Renal cortical epithelial cell (primary cell): ENCODE measurements around the gene GRB10. TPM values are rescaled to one million over a fixed set of nuclear protein-coding genes. Genes with fewer than 3 reads are reported as not detected.

Experiments
- DNase-seq: peaks from one replicate; pipeline ENCODE4 v3.0.0-alpha.2; 2011; ENCODE audit warnings: low read depth
- total RNA-seq: library from RNA; depleted of rRNA; stranded (reverse); fragments of >200 nt; gene quantifications from 2 replicates; pipeline ENCODE4 v1.2.3, GENCODE V29; 2014

The GRB10 gene
- total RNA-seq, 1 donor from 2014 or later, result 73.8 TPM

GRCh38 chr7:50637725-50638643 lies 144.7 kb downstream of the GRB10 start:
- DNase-seq, result no peak

- no peak for DNase-seq
Observed at GRCh38 chr7:50634378-50634777, 148.3 kb downstream of the GRB10 start.

DNA sequence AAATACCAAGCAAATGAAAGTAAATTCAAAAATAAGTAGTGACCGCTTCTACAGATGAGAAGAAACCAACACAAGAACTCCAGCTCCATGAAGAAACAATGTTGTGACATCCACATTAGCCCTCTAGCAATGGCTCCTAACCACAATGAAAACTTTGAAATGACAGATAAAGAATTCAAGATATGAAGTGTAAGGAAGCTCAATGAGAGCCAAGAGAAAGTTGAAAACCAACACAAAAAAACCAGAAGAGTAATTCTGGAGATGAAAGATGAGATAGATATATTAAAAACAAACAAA lies 149.3 kb downstream of the GRB10 start:
- peak; percentile 15 for DNase-seq

- DNase-seq, result peak; percentile 57
Observed at GRCh38 chr7:50632561-50633413, 149.9 kb downstream of the GRB10 start.

DNA sequence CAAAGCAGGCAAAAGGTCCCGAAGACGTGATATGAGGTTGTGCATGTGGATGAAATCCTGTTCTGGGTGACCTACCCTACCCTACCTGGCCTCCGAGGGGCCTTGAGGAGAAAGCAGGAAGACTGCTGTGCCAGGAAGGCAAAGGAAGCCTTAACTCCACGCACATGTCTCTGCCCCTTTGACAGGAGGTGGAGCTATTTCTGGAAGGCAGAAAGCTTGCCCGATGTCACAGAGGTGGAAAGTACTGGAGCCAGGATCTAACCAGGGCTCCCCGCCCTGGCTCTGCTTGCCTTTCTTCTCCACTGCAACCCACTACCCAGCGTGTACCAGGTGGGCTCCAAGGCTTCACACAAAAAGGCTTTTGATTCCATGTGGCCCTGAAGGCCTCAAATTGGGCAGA lies 151.1 kb downstream of the GRB10 start:
- DNase-seq, result no peak

DNA sequence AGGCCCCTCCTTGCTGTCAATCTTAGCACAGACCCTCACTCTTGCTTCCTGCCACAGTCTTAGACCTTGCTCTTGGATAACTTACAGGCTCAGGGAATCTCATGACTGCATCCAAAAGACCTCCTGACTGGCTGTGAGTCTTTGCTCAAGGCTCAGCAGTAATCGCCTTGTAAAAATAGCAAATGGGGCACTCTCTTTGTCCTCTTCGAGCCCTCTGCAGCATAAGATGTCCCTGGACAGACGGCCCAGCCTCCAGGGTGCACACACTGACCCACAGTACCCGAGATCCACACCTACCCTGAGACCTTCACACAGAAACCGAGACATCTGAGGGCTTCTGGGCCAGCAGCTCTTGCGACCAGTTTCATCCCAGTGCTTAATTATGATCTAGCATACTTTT lies 151.6 kb downstream of the GRB10 start:
- no peak for DNase-seq

DNA sequence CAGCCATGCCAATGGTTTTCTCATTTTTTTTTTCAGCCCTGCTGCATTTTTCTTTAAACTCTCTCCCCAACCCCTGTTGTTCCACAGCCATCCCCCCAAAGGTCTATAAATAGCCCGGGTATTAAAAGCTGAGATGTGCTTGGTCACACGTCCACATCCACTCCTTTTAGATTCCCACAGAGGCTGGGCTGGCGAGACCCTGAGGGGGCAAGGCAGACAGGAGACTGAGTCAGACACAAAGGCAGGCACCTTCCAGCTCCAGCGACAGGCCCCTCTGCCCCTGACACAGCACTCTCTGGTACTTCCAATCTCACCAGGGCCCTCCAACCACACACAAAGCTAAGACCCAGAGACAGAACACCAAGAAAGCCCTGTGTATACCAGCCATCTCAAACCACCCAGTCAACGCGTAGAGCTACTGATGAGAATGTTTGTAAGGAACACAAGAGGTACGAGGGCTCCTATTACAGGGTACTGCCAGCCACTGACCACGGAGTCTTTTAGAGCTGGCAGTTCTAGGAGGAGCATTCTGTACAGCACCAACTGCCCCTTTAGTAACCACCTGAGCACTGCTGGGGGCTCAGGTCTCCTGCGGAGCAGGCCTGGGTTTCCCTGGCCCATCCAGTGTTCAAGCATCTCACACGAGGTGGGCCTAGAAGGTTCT lies 153.3 kb downstream of the GRB10 start:
- DNase-seq, result no peak

- no peak for DNase-seq
Observed at GRCh38 chr7:50628434-50629084, 154.1 kb downstream of the GRB10 start.

DNA sequence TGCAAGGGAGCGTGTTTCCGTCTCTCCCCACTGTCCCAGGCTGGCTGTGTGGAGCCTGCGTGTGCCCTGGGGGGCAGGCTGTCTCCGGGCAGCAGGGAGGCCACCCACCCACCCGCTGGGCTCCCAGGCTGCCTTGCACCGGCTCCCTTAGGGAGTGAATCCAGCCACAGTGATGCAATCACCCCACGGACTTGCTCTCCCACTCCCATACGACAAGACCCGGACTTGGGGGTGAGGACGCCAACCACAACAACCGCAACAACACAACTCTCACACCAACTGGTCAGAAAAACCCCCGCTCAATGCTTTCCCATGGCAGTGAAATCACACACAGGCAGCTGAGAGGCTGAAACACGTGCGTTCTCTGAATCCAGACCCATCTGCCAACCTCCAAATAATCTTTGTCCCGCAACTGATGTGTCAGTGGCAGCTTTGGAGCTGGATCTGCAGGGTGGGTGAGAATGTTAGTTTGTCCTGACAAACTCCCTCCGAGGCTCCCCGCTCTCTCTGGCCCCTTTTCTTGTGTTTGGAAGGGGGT lies 154.8 kb downstream of the GRB10 start:
- DNase-seq, result no peak

DNA sequence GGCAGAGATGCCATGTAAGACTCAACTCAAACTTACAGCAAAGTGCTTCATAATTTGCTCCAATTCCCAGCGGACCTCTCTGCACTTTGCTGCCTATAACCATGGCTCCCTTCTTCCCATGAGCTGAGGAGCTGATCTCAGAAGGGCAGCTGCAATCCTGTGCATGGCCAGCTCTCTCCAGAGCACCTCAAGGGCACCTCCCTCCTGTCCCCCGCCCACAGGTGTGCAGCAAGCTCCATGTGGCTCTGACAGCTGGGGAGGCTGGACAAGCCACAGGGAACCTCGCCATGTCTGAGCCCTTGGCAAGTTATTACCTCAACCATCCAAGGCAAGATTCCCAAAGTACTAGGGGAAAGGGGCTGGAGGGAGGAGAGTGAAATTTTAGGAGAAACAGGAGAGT lies 156.4 kb downstream of the GRB10 start:
- no peak for DNase-seq

DNA sequence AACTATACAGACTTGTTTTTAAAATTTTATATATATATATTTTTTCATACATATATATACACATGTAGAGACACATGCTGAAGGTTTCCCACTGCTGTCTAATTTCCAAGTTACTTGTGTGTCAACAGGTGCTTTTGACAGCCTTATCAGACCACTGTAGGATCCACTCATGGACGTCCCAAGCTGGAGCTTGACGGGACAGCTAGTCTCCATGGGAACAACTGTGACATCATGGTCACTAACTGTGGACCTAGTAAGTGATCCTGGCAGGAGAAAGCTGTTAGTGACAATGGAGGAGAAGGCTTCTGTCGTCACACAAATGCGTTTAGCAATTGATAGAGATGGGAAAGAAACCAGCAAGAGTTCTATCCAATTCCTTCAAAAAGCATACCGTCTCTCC lies 157.3 kb downstream of the GRB10 start:
- DNase-seq, result no peak

- DNase-seq, result no peak
Observed at GRCh38 chr7:50622821-50623220, 159.9 kb downstream of the GRB10 start.

GRCh38 chr7:50621973-50622490 lies 160.7 kb downstream of the GRB10 start:
- no peak for DNase-seq

DNA sequence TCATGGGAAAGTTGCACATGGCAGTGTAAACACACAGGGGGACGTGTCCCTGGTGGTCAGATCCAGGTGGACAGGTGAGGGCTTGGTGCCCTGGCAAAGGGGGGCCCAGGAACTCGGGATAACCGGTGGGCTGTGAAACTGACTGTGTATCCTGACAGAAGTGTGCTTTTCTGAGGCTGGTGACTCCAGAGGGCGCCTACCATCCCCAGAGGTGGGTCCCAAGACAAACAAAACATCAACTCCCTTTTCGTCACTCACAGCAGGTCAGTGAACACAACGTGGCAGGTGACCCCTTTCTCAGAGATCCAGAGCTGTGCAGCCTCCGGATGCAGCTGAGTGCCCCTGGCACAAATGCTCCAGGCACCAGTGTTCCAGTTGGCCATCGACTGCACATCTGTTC lies 161.5 kb downstream of the GRB10 start:
- no peak for DNase-seq

- no peak for DNase-seq
Observed at GRCh38 chr7:50620433-50620832, 162.3 kb downstream of the GRB10 start.

DNA sequence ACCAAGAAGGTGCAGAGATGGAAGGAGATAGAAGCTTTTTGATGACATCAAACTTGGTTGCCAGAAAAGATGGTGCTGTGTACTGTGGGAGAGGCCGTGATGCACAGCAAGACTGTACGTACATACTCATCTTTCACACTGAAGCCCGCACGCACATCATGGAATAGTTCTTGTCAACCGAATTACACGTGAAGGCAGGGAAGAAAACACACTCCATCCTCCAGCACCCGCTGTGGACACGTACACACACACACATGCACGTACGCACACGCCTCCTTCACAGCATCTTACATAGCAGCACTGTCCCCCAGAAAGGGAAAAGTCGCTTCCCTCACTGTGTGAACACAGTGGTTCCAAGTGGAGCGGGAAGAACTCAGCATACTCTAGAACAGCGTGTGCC lies 163.0 kb downstream of the GRB10 start:
- DNase-seq, result no peak

GRCh38 chr7:50618281-50618680 lies 164.4 kb downstream of the GRB10 start:
- no peak for DNase-seq

GRCh38 chr7:50615519-50616080 lies 167.1 kb downstream of the GRB10 start:
- DNase-seq, result no peak

- DNase-seq, result no peak
Observed at GRCh38 chr7:50614721-50615518, 167.8 kb downstream of the GRB10 start.

DNA sequence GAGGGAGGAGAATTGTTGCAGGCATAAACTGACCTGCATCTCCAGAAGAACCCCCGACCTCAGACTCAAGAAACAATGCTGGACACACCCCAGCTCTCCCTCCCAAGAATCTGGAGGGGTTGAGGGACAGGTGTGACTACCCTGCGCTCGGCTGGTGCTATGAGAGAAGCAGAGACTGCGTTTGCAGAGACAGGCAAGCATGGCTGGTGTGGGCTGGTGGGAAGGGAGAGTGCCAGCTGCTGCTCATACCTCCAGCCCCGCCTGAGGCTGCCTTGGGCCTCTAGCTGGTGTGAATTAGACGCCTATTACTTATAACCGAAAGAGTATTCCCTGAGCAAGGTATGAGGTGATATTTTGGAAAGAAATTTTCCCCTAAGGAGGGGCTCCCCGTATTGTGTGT lies 169.2 kb downstream of the GRB10 start:
- DNase-seq, result no peak
